Medulla oblongata (tissue), 1 donor: ENCODE measurements around the gene MYBL2.

Experiments
- DNase-seq: peaks from one replicate; pipeline ENCODE4 v3.0.0-alpha.2; 2015; ENCODE audit errors: extremely low spot score

Gene MYBL2

GRCh38 chr20:43682446-43682845 is 15.5 kb downstream of the MYBL2 start:
- DNase-seq, result no peak

GRCh38 chr20:43686820-43687219 is 19.9 kb downstream of the MYBL2 start:
- DNase-seq, result no peak

DNA sequence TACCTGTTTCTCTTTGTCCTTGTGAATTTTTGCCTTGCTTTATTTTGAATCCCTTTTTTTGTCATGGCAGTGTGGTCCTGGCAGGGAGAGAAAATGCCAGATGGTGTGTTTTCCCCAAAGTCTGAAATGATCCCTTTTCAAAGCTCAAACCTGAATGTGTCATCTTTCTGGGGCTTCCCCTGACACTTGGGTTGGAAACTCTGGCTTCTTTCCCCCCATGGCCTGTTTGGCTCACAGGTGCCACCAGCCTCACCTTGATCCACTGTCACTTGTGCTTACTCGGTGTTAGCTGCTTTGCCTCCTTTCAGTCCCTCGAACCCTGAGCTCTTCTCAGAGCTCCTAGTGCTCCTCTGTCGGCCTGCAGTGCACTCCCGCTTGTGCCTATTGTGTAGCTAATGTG is 22.3 kb downstream of the MYBL2 start:
- DNase-seq, result no peak

- no peak for DNase-seq
Observed at GRCh38 chr20:43690943-43691598, 24.2 kb downstream of the MYBL2 start.

DNA sequence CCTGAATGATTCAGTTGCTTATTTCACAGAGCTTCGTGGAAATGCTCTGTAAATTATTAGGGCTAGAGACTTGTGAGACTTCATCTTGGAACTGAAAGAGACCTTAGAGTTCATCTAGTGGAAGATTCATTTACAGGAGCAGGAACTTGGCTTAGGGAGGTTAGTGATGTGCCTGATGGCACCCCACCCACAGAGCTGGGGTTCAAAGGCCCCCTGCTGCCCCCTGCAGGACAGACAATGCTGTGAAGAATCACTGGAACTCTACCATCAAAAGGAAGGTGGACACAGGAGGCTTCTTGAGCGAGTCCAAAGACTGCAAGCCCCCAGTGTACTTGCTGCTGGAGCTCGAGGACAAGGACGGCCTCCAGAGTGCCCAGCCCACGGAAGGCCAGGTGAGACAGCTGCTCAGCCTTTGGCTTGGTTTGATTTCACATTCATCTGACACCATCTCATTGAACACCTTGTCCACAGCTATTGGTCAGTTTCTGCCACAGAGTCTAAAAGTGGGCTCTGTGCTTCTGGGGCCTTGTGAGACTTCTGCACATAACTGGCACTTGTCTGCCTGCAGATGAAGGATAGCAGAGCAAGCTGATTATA is 25.1 kb downstream of the MYBL2 start:
- DNase-seq, result peak; percentile 38

DNA sequence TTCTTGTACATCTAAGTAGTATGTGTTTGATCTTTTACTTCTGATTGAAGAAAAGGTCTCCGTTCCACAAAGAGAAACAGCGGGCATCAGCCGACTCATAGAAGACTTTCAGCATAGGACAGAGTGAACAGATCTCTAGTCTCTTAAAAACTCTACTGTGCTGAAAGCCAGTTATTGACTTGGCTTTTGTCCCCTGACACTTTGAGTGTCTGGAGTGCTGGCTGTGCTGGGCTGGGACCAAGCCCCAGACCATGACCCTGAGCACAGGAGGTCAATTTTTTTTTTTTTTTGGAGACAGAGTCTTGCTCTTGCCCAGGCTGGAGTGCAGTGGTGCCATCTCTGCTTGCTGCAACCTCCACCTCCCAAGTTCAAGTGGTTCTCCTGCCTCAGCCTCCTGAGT is 27.8 kb downstream of the MYBL2 start:
- DNase-seq, result no peak

GRCh38 chr20:43695571-43695970 is 28.7 kb downstream of the MYBL2 start:
- no peak for DNase-seq

DNA sequence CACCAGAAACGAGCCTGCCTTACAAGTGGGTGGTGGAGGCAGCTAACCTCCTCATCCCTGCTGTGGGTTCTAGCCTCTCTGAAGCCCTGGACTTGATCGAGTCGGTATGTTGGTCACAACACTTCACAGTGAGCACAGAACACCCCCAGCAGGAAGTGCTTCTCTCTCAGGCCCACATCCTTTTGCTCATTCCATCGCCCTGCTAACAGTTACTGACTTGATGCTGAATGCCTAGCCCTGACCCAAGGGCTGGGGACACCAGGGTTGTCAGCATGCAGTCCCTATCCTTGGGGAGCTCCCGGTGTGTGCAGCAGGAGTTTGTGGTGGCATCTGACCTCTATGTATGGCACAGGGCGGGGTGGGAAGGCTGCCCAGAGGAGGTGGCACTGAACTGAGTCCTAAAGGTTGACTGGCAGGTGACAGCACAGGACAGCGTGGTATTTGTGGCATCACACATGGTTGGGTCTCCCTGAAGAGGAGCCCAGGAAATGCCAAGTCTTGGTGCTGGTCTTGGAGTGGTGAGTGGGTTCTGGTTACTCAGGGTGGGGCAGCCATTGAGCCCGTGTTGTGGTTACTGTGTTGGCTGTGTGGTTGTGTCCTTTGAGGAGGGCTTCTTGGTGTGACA is 33.1 kb downstream of the MYBL2 start:
- DNase-seq, result no peak

DNA sequence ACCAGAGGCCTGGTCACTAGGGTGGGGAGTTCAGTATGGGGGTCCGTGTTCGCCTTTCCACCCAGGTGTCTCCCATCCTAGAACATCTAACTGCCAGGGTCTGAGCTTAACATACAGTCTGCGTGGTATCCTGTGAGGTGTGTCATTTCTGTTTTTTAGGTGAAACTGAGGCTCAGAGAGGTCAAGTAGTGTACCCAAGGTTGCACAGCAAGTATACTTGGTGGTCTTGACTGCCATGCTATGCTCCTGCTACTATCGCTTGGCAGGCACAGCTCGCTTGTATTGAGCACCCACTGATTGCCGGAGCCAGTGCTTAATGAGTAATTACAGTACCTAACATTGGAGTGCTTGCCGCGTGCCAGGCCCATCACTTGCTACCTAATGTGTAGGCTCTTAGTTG is 33.7 kb downstream of the MYBL2 start:
- DNase-seq, result no peak

GRCh38 chr20:43702502-43702901 is 35.6 kb downstream of the MYBL2 start:
- no peak for DNase-seq

- DNase-seq, result no peak
Observed at GRCh38 chr20:43710370-43711044, 43.6 kb downstream of the MYBL2 start.

DNA sequence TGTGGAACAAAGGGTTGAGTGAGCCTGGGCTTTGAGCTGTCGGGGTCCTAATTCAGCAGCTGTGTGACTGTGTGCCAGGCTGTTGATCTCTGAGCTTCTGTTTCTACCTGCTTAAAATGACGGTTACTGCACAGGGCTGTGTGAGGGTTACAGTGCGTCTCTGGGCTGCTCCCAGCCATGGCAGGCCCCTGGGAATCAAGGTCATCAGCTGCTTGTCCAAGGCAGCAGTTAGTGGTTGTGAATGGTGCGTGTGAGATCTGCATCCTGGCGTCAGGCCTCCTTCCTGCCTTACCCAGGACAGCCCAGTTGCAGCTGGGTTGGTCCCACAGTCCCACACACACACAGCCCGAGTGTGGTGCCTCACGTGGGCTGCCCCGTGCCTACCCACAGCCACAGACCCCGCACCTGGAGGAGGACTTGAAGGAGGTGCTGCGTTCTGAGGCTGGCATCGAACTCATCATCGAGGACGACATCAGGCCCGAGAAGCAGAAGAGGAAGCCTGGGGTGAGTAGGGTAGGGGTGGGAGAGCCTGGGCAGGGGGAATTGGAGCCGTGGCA is 44.3 kb downstream of the MYBL2 start:
- no peak for DNase-seq

DNA sequence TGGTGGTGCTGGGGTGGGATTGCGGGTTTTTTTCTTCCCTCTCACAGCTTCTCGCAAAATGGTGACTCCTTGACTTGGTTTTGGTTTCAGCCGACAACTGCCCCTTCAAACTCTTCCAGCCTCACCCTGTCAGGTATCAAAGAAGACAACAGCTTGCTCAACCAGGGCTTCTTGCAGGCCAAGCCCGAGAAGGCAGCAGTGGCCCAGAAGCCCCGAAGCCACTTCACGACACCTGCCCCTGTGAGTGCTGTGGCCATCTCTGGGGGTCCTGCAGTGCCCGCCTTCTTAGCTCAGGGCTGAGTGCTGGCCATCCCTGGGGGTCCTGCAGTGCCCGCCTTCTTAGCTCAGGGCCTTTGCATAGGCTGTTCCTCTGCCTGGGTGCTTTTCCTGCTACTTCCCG is 48.1 kb downstream of the MYBL2 start:
- no peak for DNase-seq

DNA sequence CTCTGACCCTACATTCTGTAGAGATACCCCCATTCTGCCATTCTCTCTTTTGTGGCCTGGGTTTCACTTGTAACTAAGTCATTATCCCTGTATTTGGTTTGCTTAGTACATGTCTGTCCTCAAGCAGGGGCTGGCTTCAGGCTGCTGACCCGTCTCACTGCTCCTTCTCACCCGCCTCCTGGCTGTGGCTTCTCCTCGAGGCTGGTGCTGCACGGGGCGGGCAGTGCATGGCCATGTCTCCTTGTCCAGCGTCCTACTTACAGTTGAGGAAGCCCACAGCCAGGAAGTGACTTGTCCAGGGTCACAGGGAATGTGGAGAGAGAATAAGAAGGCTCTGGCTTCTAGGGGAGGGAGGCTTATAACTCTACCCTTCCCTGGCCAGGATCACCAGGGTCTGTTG is 48.6 kb downstream of the MYBL2 start:
- no peak for DNase-seq

DNA sequence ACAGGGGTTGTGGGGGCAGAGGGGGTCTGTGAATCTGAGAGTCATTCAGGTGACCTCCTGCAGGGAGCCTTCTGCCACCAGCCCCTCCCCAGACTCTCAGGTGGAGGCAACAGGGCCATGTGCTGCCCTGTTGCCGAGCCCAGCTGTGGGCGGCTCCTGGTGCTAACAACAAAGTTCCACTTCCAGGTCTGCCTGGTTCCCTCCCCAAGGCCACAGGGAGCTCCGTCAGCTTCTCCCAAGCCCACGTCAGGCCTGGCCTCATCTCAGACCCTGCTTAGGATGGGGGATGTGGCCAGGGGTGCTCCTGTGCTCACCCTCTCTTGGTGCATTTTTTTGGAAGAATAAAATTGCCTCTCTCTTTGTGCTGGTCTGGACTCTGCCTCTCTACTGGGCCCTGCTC is 49.2 kb downstream of the MYBL2 start:
- DNase-seq, result no peak

DNA sequence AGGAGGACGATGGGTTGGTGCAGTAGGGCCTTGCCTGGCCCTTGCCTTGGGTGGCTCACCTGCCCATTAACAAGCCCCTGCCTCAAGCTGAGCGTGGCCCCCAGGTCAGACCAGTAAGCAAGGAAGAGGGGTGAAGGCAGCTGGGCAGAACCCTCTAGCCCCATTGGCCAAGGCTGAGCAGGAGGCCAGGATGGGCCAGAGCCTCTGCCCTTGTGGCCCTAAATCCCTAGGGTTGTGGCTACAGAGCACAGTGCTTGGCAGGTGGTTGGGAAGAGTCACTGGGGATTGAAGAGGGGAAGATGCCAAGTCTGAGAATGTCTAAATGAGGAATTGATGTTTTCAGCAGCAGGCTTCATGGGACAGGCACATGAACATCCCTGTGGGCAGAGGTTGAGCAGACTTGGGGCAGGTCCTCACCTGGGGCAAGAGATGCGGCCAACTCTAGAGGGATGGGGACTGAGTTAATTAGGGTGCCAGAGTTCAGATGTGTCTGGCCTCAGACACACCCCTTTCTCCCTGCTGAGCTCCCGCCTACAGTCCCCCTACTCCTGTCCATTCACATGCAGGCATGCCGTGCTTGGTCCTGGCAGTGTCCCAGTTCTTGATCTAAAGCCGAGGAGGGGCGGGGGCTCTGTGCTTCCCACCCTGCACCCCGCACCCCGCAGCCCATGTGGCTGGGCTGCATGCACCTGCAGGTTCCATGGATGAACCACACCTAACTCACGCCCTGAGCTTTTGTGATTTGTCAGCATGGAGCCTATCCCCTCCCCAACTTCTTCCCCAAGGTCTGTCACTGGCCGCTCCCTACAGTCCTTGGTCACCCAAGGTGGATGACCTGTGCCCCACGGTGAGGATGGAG is 50.1 kb downstream of the MYBL2 start:
- no peak for DNase-seq

DNA sequence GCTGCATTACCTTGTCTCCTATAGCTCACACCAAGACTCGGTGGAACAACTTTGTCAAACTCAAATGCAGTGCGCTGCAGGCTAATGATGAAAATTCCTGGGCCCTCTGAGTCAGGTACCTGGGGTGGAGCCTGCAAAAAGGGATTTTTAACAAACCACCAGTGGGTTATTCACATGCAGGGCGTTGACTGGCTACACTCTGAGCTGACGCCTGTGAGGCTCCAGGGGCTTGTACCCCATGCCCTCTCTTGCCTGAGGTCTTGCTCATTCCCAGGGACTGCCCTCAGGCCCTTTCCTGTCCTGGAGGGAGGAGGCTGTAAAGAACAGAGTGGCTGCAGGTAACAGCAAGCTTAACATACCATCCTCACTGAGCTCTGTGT is 50.7 kb downstream of the MYBL2 start:
- no peak for DNase-seq

DNA sequence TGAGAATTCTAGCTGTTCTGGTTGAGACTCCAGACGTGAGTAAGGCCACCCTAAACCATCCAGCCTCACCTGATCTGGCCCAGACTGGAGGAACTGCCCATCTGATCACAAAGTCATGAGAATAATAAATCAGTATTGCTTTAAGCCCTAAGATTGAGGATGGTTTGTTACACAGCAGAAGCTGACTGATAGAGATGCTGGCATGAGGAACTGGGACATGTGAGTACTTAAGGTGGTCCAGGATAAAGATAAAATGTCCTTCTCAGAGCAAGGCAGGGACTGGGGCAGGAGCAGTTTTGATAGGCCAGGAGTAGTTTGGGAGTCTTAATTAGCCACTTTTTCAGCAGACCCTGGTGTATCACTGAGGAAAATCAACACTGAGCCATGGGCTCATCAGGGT is 53.1 kb downstream of the MYBL2 start:
- DNase-seq, result no peak

GRCh38 chr20:43721097-43721428 is 54.1 kb downstream of the MYBL2 start:
- DNase-seq, result no peak

DNA sequence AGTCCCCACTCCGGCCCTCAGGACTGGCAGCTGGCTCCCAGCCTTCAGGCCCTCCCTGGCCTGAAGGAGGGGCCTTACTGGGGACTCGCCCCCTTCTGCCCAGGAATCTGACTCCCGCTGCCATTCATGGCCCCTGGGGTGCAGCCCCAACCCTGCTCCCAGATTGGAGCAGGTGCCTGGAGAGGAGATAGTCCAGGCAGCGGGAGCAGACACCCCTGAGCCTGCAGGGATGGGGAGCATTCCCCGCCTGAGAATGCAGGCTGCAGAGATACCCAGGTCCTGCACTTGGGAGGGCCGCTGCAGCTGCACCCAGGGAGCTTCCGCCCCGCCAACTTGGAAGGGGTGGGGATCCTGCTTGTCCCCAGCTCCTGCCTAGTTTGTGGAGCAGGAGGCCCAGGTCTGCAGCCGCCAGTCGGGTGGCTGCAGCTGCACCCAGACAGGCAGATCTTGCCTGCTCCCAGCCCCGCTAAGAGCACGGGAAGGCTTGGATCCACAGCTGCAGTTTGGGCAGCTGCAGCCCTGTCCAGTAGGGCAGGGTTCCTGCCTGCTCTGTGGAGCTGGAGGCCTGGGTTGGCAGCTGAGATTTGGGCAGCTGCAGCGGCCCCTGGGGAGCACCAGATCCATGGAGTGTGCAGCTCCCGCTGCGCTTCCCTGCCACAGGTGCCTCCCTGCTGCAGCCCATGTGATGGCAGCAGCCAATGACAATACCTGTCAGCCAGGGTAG is 54.7 kb downstream of the MYBL2 start:
- no peak for DNase-seq

DNA sequence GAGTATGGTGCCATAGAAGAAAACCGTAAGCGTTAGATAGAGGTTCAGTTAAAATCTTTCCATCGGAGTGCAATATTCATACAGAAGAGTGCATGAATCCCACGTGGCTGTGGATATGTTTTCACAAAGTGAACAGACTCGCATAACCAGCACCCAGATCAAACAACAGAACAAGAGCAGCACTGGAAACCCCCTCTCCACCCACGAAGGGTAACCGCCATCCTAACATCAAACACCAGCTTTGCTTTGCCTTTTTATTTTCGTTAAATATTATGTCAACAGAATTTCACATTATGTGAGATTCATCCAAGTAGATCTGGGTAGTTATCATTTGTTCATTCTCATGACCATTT is 55.2 kb downstream of the MYBL2 start:
- no peak for DNase-seq
